Left ventricle myocardium inferior (tissue), 1 donor: ENCODE data around the gene TMEM88. TPM values are rescaled to one million over a fixed set of nuclear protein-coding genes. Genes with fewer than 3 reads are reported as not detected.

Source experiments
- DNase-seq: peaks from one replicate; pipeline ENCODE4 v3.0.0-alpha.2; 2020
- H3K27ac ChIP-seq: fragments of 200-600 bp; replicated peaks from 2 replicates; pipeline ENCODE4 v1.8.0; 2021
- H3K27me3 ChIP-seq: fragments of 200-600 bp; 2 replicates; pipeline ENCODE4 v1.8.0; 2021; ENCODE audit warnings: low read depth
- H3K36me3 ChIP-seq: fragments of 200-600 bp; 2 replicates; pipeline ENCODE4 v1.8.0; 2021
- H3K4me1 ChIP-seq: fragments of 200-600 bp; 2 replicates; pipeline ENCODE4 v1.8.0; 2021
- H3K4me3 ChIP-seq: fragments of 200-600 bp; 2 replicates; pipeline ENCODE4 v1.8.0; 2021; ENCODE audit warnings: mild to moderate bottlenecking, moderate library complexity
- H3K9me3 ChIP-seq: fragments of 200-600 bp; replicated peaks from 2 replicates; pipeline ENCODE4 v1.8.0; 2021
- intact Hi-C: fragments of 100-400 bp; cut with micrococcal nuclease; formaldehyde crosslinking; loops from one replicate; pipeline ENCODE4 v1.11.0; 2022
- total RNA-seq: library from RNA; stranded (reverse); fragmentation: NEBNext Ultra II Directional; extraction: Animal tissue kit (Norgen Biotek cat#: 25700); gene quantifications from one replicate; pipeline ENCODE4 v1.2.1, GENCODE V29; 2021
- TF ChIP-seq, protein P1 (sequence below): fragments of 200-600 bp; IDR thresholded peaks from 2 replicates; pipeline ENCODE4 v1.8.0; 2021; ENCODE audit warnings: antibody characterized with exemption, mild to moderate bottlenecking, borderline replicate concordance
- donor health status: DM: no; HTN: yes; CAD: no; lungs with severe emphysema.

Gene TMEM88
- total RNA-seq, 1 donor from 2014 or later: 26.4 TPM

- DNase-seq: peak; percentile 93
- TF ChIP-seq, protein P1, sequence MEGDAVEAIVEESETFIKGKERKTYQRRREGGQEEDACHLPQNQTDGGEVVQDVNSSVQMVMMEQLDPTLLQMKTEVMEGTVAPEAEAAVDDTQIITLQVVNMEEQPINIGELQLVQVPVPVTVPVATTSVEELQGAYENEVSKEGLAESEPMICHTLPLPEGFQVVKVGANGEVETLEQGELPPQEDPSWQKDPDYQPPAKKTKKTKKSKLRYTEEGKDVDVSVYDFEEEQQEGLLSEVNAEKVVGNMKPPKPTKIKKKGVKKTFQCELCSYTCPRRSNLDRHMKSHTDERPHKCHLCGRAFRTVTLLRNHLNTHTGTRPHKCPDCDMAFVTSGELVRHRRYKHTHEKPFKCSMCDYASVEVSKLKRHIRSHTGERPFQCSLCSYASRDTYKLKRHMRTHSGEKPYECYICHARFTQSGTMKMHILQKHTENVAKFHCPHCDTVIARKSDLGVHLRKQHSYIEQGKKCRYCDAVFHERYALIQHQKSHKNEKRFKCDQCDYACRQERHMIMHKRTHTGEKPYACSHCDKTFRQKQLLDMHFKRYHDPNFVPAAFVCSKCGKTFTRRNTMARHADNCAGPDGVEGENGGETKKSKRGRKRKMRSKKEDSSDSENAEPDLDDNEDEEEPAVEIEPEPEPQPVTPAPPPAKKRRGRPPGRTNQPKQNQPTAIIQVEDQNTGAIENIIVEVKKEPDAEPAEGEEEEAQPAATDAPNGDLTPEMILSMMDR: no peak
- Histone ChIP-seq H3K4me1 (peaks cover 58% of the 10 kb centered on the region), H3K27me3 (no peaks in the 10 kb centered on the region), H3K9me3 (no peaks in the 10 kb centered on the region), H3K27ac (peak overlapping the region; percentile 98), H3K4me3 (peak overlapping the region; percentile 88), H3K36me3 (peaks cover 14% of the 10 kb centered on the region)
- intact Hi-C loops: no loop called here
Observed at GRCh38 chr17:7887482-7888183, 32.8 kb downstream of the TMEM88 start.

DNA sequence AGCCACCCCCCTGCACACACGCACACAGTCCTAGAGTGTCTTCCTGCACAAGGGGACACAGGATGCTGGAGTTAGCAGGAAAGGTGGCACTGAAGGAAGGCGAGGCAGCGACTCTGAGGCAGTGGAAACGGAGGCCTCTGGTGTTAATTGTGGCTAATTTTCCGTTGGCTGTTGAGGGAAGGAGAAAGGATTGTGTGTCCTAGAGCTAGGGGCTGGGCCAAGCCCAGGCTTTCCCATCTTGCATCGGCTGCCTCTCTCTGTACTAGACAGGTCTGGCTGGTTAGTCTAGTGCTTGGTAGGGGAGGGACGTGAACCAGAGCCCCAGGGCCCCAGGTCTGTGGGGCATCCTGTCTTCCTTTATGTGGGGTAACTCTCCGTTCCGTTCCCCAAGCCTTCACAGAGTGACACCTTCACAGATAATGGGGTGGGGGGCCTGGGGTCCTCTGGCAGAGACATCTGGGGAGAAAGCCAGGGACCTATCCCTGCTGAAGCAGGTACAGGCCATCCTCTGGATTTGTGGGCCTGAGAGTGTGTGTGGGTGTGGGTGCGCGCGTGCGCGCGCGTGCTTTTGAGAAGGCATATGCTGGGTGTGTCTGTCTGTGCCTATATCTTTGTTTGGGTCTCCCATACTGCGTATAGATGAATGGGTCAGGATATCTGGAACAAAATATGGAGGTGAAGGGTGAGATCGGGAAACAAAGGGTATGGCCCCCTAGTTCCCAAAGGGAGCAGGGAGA lies 33.5 kb downstream of the TMEM88 start, which contains the start of gene CHD3:
TSS of gene CHD3 (plus strand) at position 606 of the 737 bp plus-strand sequence. CDS start 212 bp downstream, outside the sequence.
- Histone ChIP-seq H3K9me3 (no peaks in the 10 kb centered on the region), H3K27ac (peak within 1 kb of the TSS; percentile 98), H3K4me1 (peaks cover 53% of the 10 kb centered on the region), H3K36me3 (peaks cover 20% of the 10 kb centered on the region), H3K27me3 (no peaks in the 10 kb centered on the region), H3K4me3 (peak within 1 kb of the TSS; percentile 88)
- no peak for DNase-seq
- intact Hi-C loops: no loop called here
- TF ChIP-seq, protein P1: no peak

- TF ChIP-seq, protein P1: peak; percentile 71
- intact Hi-C loops: no loop called here
- H3K4me3 ChIP-seq: peak overlapping the region; percentile 88
- H3K36me3 ChIP-seq: peaks cover 30% of the 10 kb centered on the region
- no peaks in the 10 kb centered on the region for H3K27me3 ChIP-seq
- peak overlapping the region; percentile 98 for H3K27ac ChIP-seq
- H3K4me1 ChIP-seq: peaks cover 51% of the 10 kb centered on the region
- H3K9me3 ChIP-seq: no peaks in the 10 kb centered on the region
- DNase-seq: peak; percentile 97
Observed at GRCh38 chr17:7889166-7889955, 34.5 kb downstream of the TMEM88 start.

- no peak overlapping the region for H3K4me3 ChIP-seq
- H3K9me3 ChIP-seq: no peaks in the 10 kb centered on the region
- H3K36me3 ChIP-seq: peaks cover 55% of the 10 kb centered on the region
- intact Hi-C loops: no loop called here
- no peak overlapping the region for H3K27ac ChIP-seq
- TF ChIP-seq, protein P1: no peak
- DNase-seq: no peak
- H3K4me1 ChIP-seq: peaks cover 27% of the 10 kb centered on the region
- H3K27me3 ChIP-seq: no peaks in the 10 kb centered on the region
Observed at GRCh38 chr17:7893187-7893880, 38.5 kb downstream of the TMEM88 start.

GRCh38 chr17:7894226-7894625 lies 39.4 kb downstream of the TMEM88 start:
- TF ChIP-seq, protein P1: no peak
- H3K4me3 ChIP-seq: no peak overlapping the region
- no peak overlapping the region for H3K27ac ChIP-seq
- intact Hi-C loops: no loop called here
- no peaks in the 10 kb centered on the region for H3K9me3 ChIP-seq
- DNase-seq: no peak
- peaks cover 64% of the 10 kb centered on the region for H3K36me3 ChIP-seq
- H3K4me1 ChIP-seq: peaks cover 18% of the 10 kb centered on the region
- no peaks in the 10 kb centered on the region for H3K27me3 ChIP-seq
